K562 (cell line): ENCODE measurements around the gene ELF3. TPM values are rescaled to one million over a fixed set of nuclear protein-coding genes. Genes with fewer than 3 reads are reported as not detected.

Experiments
- CHCHD3 ChIP-seq: fragments of 250-450 bp; sonication (Bioruptor Pico); IDR thresholded peaks from 2 replicates; pipeline ENCODE4 v2.1.2; 2022; ENCODE audit warnings: mild to moderate bottlenecking
- NFIC ChIP-seq: fragments of 450-650 bp; IDR thresholded peaks from 2 replicates; pipeline ENCODE4 v1.6.1; 2017; ENCODE audit warnings: mild to moderate bottlenecking, inconsistent platforms
- POLR2AphosphoS5 ChIP-seq: IDR thresholded peaks from 2 replicates; pipeline ENCODE4 v1.6.1; 2011; ENCODE audit warnings: mild to moderate bottlenecking, low read depth, low read length, moderate library complexity; ENCODE audit not compliant: control insufficient read depth, insufficient read depth
- polyA plus RNA-seq, 8 experiments: library from polyadenylated mRNA; depleted of rRNA in 4 of 8; stranded (reverse) in 5 of 8; unstranded in 3 of 8; fragments of >200 nt; fragmentation: Nextera tagmentation in 2 of 8; fragmentation: Illumina TruSeq in 1 of 8; extraction: Ambion mirVana in 2 of 8; extraction: Trizol in 1 of 8; gene quantifications; 2 replicates each; pipeline versions ENCODE4 v1.2.1 to v1.2.3, GENCODE V29; 2011 to 2014; ENCODE audit warnings: inconsistent platforms in 1 of 8, missing spikeins in 1 of 8
- total RNA-seq, 7 experiments: library from RNA; depleted of rRNA in 6 of 7; stranded (reverse); fragments of >200 nt in 6 of 7; fragmentation: Illumina TruSeq in 2 of 7; extraction: Trizol in 2 of 7; gene quantifications; 2 replicates each; pipeline versions ENCODE4 v1.2.1 to v1.2.3, GENCODE V29; 2011 to 2021; ENCODE audit warnings: low replicate concordance in 1 of 7
- TF ChIP-seq, protein P1 (sequence below): fragments of 450-650 bp; IDR thresholded peaks from 2 replicates; pipeline ENCODE4 v1.6.1; 2018; ENCODE audit not compliant: partially characterized antibody
- TF ChIP-seq, protein P2 (sequence below): fragments of 450-650 bp; formaldehyde crosslinking; IDR thresholded peaks from 2 replicates; pipeline ENCODE4 v1.4.0; 2022; ENCODE audit warnings: mild to moderate bottlenecking, moderate library complexity

The ELF3 gene
- total and polyA plus RNA-seq, 9 of the 15 experiments (the other 6 are each of a cell fraction or from before 2014, with no cell fraction given), result 0.03 to 1.2 (median 0.07) TPM; not detected in 4

DNA sequence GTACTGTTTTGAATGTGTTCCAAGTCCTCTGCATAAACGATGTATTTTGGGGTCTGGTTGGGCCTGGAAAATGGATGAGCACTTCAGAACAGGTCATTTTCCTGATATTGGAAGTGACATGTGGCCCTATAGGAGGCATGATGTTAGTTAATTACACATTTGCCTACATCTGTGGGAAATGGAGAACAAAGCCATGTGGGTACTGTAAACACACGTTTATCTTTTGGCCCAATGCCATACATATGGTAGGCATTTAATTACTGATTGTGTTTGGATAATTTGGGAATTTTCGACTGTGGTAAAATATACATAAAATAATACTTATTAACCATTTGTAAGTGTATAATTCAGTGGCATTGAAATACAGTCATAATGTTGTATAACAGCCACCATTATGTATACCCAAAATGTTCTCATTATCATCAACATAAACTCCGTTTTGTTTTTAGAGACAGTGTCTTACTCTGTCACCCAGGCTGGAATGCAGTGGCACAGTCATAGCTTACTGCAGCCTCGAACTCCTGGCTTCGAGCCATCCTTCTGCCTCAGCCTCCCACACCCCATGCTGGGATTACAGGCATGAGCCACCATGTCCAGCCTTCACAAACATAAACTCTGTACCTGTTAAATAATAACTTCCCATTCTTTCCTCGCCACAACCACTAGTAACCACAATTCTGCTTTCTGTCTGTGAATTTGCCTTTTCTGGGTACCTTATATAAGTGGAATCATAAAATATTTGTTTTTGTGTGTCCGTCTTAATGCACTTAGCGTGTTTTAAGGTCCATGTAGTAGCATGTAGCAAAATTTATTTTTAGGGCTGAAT is 39.8 kb upstream of the ELF3 start (continued):
- TF ChIP-seq, protein P1, sequence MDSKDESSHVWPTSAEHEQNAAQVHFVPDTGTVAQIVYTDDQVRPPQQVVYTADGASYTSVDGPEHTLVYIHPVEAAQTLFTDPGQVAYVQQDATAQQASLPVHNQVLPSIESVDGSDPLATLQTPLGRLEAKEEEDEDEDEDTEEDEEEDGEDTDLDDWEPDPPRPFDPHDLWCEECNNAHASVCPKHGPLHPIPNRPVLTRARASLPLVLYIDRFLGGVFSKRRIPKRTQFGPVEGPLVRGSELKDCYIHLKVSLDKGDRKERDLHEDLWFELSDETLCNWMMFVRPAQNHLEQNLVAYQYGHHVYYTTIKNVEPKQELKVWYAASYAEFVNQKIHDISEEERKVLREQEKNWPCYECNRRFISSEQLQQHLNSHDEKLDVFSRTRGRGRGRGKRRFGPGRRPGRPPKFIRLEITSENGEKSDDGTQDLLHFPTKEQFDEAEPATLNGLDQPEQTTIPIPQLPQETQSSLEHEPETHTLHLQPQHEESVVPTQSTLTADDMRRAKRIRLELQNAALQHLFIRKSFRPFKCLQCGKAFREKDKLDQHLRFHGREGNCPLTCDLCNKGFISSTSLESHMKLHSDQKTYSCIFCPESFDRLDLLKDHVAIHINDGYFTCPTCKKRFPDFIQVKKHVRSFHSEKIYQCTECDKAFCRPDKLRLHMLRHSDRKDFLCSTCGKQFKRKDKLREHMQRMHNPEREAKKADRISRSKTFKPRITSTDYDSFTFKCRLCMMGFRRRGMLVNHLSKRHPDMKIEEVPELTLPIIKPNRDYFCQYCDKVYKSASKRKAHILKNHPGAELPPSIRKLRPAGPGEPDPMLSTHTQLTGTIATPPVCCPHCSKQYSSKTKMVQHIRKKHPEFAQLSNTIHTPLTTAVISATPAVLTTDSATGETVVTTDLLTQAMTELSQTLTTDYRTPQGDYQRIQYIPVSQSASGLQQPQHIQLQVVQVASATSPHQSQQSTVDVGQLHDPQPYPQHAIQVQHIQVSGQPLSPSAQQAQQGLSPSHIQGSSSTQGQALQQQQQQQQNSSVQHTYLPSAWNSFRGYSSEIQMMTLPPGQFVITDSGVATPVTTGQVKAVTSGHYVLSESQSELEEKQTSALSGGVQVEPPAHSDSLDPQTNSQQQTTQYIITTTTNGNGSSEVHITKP, result no peak
- TF ChIP-seq, protein P2, sequence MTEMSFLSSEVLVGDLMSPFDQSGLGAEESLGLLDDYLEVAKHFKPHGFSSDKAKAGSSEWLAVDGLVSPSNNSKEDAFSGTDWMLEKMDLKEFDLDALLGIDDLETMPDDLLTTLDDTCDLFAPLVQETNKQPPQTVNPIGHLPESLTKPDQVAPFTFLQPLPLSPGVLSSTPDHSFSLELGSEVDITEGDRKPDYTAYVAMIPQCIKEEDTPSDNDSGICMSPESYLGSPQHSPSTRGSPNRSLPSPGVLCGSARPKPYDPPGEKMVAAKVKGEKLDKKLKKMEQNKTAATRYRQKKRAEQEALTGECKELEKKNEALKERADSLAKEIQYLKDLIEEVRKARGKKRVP (CRISPR knock-in tag), result no peak
- TF ChIP-seq CHCHD3 (CRISPR knock-in tag), result 0 out of 2 replicates have a peak, but pooled peaks have one; percentile 3
- TF ChIP-seq NFIC, result peak; percentile 91
- TF ChIP-seq POLR2AphosphoS5, result peak; percentile 60
